GM18502 (cell line): ENCODE results near the gene PDK2.

Experiments
- ATAC-seq: cut with Tn5 transposase; IDR thresholded peaks from one replicate; pipeline ENCODE4 v1.9.1; 2021; ENCODE audit warnings: mild to moderate bottlenecking; ENCODE audit not compliant: unreplicated experiment, poor library complexity

Gene PDK2

DNA sequence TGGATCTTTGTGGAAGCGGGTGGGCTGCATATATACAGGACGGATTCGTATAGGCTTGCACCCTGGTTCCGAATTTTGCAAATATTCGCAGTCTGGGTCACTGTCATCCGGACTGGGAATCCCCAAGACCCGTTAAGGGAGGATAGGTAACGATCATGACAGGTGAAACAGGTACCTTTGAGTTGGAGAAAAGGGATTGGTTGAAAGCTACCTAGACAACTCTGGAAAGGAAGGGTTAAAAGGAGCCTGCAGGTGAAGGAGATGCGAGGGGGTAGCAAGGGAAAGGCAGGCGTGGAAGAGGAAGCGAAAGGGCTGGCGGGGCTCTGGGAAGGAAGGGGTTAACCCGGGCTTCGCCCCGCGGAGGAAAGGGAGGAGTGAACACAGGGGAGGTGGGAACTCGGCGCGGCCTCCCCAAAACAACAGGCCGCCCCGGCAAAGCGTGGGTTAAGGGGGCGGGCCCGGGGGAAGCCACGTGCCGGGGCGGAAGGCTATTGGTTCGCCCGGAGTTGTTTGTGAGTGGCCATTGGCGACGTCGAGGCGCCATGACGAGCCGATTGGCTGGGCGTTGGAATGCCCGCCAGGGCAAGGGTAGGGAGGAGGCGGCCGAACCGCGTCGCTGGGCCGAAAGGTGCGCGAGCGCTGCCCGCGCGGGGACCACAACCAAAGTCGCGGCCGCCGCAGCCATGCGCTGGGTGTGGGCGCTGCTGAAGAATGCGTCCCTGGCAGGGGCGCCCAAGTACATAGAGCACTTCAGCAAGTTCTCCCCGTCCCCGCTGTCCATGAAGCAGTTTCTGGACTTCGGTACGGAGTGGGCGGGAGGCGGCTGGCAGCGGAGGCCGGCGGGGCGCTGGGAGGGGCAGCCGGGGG, at the start of gene PDK2:
TSS of gene PDK2 (plus strand) at position 599 of the 867 bp plus-strand sequence. CDS start at position 684, 85 bp downstream.
- ATAC-seq: peak; percentile 94

- no peak for ATAC-seq
Observed at GRCh38 chr17:50046179-50046578, 49.0 kb upstream of the PDK2 start.

- no peak for ATAC-seq
Observed at GRCh38 chr17:50046667-50047066, 48.5 kb upstream of the PDK2 start.

- no peak for ATAC-seq
Observed at GRCh38 chr17:50047083-50047482, 48.1 kb upstream of the PDK2 start.

- no peak for ATAC-seq
Observed at GRCh38 chr17:50047488-50048126, 47.5 kb upstream of the PDK2 start.

DNA sequence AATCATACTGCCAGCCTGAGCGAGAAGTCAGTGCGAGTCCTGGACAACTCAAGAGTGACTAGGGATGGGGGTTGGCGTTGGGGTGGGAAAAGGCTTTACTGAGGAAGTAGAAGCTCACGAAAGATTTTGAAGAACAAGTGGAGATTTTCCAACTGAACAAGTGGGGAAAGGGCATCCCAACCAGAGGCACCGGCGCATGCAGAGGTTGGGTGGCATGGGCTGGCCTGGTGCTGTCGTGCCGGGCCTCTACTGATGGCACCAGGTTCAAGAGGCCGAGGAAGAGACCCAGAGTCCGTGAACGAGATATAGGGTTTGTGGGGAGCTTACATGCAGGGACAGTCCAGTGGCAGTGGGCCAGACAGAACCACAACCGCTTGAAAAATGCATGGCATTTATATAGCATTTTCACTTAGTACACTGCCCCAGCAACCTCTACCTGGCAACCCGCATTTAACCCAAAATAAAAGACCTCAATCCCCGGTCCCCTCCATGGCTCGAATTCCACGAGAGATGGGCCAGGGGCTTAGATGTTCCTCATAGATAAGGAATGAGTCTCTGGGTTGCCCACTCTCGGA, 46.9 kb upstream of the PDK2 start:
- no peak for ATAC-seq

DNA sequence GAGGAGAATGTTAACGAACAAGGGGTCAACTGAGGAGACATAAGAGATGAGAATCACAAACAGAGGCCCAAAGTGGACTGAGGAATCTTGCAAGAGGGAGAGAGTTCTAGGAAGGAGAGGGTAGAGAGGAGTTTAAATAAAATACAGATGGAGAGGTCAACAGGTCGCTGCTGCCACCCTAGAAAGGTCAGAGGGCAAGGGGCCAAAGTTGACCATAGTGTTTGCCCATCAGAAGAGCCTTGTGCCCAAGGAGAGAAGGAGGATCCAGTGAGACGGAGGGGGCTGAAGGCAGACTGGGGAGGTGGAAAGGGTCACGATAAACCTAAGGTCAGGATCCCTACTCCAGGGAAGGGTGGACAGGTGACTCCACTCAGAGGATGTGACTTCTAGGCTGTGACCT, 46.2 kb upstream of the PDK2 start:
- no peak for ATAC-seq

DNA sequence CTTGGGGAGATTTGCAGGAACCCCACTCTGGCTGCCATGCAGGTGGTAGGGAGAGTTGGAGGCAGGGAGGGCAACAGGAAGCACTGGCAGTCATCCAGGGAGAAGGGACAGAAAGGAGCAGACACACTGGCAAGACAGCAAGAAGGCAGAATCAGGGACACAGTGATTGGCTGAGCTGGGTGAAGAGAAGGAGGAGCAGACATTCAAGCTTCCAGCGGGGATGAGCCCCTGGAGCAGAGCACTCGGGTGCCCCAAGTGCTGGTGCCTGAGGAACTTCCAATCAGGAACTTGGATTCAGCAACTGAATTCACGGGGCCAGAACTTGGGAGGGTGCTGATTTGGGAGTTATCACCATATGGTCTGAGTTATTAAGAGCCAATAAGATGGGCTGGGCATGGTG, 45.5 kb upstream of the PDK2 start:
- ATAC-seq: no peak

DNA sequence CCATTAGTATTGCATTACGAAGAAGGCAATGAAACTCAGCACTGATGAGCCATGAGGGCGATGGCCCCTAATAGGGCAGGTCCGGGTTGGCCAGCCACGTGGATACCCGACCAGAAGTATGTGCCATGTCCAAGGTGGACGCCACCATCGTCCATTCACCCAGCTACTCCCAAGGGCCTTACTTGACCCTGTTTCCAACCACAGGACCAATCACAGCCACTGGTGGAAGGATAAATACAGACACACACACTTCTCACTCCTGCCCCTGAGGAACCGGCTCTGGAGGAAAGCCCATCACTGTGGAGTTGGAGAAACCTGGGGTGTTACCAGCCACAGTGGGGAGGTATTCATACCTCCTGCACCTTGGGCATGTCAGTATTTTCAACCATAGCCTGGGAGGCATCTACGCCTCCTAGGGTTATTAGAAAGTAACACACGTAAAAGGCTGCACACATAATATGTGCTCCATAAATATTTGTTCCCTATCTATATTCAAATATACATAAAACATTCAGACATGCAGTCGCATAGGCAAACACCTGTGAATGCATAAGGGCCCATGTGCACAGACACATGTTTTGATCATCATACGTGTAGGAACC, 44.6 kb upstream of the PDK2 start:
- no peak for ATAC-seq

GRCh38 chr17:50051082-50051576, 44.0 kb upstream of the PDK2 start:
- no peak for ATAC-seq

DNA sequence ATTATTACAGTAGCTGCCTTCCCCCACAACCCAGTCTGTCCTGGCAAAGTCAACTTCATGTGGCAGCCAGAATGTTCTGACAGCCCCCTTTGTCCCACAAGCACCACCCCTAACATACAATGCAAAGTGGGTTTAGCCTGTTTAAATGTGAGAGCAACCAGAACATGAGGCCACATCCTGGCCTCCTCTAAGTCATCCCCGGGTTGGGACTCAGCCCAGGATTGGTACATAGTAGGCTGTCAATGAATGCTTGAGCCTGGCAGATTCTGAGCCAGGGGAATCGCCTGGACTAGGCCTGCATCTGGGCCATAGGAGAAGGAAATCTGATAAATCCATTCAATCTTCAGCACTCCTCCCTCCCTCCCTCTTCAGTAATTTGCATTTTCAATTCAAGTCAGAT, 43.5 kb upstream of the PDK2 start:
- ATAC-seq: no peak

DNA sequence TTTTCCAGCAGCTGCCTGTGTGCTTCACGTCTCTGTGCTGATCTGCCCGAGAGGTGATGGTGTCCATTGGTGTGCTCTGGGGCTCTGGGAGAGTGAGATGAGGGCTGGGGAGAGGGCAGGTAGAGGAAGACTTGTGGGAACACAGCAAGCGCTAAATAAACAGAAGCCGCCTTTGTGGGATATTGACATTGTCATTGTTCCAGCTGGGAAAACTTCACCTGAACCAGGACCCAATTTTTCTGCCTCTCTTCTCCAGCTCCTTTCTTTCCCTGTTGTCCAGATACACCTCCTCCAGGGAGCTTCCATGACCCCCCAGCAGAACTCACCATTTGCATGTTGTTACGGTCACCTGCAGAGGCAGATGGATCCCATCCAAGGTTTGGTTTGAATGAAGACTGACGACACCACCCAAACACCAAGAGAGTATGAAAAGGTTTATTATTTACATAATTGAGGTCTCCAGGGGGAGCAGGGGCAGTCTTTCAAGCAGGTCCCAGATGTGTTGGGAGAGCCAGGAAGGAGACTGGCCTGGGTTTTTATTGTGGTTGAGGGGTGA, 42.8 kb upstream of the PDK2 start:
- no peak for ATAC-seq

DNA sequence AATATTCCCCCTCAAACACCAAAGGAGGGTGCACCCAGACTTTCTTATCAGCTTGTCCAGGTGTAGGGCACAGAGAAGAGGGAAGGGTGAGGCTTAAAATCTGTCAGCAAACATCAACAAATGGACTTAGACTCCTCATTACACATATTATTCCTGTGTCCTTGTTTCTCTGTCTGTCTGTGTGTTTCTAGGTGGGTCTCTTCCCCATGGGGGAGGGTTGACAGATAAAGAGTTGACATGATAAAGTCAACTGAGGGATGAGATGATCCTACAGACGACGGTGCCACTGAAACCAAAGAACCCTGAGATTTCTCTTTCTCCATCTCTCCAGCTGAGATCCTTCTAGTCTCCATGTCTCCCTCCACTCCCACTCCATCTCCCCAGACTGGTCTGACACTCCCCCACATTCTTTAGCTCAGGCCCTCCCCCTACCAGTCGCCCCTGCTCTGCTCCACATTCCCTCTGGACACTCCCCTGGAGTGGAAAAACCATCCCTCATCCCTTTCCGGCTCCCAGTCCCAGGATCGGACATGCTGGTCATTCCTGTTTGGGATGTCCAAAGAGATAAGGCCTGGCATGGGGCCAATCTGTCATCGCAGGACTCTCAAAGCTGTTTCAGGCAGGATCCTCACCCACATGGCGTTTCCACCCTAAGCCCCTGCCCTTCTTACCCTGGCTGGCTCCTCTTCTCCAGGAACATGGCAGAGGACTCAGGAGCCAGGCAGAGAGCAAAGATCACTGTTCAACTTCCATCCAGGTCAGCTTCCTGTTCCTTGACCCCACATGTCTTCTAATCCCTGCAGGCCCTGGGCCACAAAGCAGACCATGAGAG, 42.1 kb upstream of the PDK2 start:
- no peak for ATAC-seq

DNA sequence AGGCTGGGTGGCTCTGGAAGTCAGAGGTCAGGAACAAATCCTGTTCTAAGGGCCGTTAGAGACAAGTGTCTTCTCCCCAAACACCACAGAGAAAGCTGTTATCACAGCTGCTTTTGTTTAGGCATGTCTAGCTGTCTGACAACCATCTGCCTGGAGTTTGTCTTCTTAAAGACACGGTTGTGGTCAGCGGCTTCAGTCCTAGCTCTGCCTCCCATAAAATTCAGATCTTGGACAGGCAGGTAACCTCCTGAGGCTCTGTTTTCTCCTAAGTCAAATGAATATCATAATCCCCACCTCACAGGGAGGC, 41.5 kb upstream of the PDK2 start:
- no peak for ATAC-seq

DNA sequence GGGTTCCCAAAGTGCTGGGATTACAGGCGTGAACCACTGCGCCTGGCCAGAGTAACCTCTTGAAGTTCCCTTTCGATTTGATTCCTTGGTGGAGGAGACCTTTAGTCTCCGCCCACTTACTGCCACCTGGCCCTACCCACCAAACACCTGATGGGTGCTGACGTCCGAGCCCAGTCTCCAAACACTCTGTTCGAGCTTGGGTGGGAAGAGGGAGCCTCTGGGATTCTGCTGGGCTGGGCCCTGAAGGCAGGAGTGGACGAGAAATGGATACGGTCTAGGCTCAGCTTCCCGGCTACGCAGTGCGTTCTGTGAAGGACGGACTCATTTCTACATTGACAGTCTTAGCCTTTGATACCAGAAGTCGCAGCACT, 40.1 kb upstream of the PDK2 start:
- no peak for ATAC-seq

GRCh38 chr17:50055426-50056216, 39.5 kb upstream of the PDK2 start, which contains the start of gene ITGA3:
Gene ITGA3 (plus strand): TSS chr17:50056110. CDS start chr17:50056440, 330 bp downstream.
- ATAC-seq: peak; percentile 50

DNA sequence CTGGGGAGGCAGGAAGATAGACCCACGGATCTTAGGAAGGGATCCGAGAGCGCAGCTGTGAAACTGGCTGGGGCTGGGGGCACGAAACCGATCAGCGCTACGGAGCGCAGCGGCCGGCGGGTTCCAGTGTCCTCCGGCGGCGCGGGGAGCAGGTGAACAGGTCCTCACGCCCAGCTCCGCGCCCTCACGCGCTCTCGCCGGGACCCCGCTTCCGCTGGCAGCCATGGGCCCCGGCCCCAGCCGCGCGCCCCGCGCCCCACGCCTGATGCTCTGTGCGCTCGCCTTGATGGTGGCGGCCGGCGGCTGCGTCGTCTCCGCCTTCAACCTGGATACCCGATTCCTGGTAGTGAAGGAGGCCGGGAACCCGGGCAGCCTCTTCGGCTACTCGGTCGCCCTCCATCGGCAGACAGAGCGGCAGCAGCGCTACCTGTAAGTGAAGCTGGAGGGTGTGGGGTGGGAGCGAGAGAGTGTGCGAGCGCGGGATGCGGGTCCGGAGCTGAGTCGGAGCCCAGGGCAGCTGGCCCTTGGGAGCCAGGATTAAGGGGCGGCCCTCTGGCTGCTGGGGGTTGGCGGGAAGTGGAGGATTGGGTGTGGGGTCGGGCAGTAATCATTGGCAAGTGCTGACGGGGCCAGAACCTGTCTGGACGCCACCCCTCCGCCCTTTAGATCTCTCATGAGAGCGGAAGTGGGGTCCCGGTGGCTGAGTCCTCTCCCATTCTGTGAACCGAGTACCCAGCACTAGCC, 38.8 kb upstream of the PDK2 start:
- ATAC-seq: peak; percentile 65

DNA sequence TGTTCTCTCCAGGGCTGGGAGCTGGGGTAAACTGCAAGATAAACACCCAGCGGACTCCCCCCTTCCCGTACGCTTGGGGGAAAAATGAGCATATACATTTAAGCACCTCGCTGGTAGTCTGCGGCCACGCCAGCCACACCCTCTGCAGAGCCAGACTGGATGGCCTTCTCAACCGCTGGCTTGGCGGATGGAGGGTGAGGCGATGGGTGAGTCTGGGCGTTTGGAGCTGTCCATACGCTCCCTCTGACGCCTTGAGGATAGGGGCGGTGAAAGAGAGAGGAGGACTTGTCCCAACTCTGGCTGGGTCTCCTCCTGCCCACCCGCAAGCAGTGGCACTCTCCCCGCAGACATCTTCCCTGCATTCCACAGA, 38.2 kb upstream of the PDK2 start:
- ATAC-seq: no peak
